ENCODE measurements around the gene EVI5.

DNA sequence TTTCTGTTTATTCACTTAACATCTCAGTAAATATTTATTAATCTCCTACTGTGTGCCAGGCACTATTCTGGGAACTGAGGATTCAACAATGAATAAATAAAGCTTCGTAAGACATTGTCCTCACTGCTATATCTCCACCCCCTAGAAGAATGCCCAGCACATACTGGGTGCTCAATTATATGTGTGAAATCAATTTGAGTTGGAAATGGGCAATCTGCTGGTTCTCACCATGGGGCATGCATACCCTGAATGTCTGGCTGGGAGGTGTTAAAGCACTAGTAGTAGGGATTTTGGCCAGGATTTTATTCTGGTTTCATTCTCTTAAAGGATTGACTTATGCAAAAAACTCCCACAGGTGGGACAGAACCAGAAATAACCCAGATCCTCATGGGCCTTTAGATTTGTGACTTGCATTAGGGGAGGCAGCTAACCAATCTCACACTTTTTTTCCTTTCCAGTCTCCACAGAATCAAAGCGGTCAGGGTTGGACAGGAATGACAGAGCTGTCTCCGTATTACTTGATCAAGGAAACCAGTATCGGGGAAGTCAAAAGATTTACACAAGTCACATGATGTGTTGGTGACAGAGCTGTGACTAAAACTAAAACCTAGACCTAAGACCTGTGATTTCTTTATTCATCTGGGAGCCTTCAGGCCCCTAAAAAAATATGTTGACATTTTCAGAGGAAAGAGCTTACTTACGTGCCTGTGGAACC, 311.0 kb downstream of the EVI5 start:
- TF ChIP-seq, protein P1, sequence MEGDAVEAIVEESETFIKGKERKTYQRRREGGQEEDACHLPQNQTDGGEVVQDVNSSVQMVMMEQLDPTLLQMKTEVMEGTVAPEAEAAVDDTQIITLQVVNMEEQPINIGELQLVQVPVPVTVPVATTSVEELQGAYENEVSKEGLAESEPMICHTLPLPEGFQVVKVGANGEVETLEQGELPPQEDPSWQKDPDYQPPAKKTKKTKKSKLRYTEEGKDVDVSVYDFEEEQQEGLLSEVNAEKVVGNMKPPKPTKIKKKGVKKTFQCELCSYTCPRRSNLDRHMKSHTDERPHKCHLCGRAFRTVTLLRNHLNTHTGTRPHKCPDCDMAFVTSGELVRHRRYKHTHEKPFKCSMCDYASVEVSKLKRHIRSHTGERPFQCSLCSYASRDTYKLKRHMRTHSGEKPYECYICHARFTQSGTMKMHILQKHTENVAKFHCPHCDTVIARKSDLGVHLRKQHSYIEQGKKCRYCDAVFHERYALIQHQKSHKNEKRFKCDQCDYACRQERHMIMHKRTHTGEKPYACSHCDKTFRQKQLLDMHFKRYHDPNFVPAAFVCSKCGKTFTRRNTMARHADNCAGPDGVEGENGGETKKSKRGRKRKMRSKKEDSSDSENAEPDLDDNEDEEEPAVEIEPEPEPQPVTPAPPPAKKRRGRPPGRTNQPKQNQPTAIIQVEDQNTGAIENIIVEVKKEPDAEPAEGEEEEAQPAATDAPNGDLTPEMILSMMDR (IDR thresholded peaks at IDR 0.05) = no peak
- no peak for TF ChIP-seq POLR2A (IDR thresholded peaks at IDR 0.05)
